Naive B cell (primary cell): Measurements from ENCODE around the gene ERC2. TPM values are rescaled to one million over a fixed set of nuclear protein-coding genes. Genes with fewer than 3 reads are reported as not detected.

Experiments used
- ATAC-seq, 2 donors: fragments of 150-1000 bp; cut with Tn5 transposase; 2 replicates each; pipeline ENCODE4 v1.10.0; 2021; ENCODE audit warnings: low read depth in 2 of 2, mild to moderate bottlenecking in 2 of 2, moderate library complexity in 2 of 2
- DNase-seq: peaks from one replicate; pipeline ENCODE4 v3.0.0; 2022
- H3K27ac Mint-ChIP-seq, 6 donors: one replicate each; pipeline ENCODE4 v1.8.0; 2020 to 2022; ENCODE audit warnings: mild to moderate bottlenecking in 6 of 6, mixed read lengths in 6 of 6, moderate library complexity in 5 of 6, inconsistent platforms in 2 of 6
- H3K27me3 Mint-ChIP-seq, 3 donors: one replicate each; pipeline ENCODE4 v1.8.0; 2021 to 2022; ENCODE audit warnings: mixed read lengths in 3 of 3, mild to moderate bottlenecking in 1 of 3
- H3K36me3 Mint-ChIP-seq, 2 donors: one replicate each; pipeline ENCODE4 v1.8.0; 2020 to 2022; ENCODE audit warnings: mixed read lengths in 2 of 2, inconsistent platforms in 1 of 2, mild to moderate bottlenecking in 1 of 2
- H3K4me1 Mint-ChIP-seq, 3 donors: one replicate each; pipeline ENCODE4 v1.8.0; 2020 to 2022; ENCODE audit warnings: mixed read lengths in 3 of 3, inconsistent platforms in 1 of 3, mild to moderate bottlenecking in 1 of 3, moderate library complexity in 1 of 3
- H3K4me3 Mint-ChIP-seq, 8 donors: one replicate each; pipeline ENCODE4 v1.8.0; 2020 to 2022; ENCODE audit warnings: mild to moderate bottlenecking in 8 of 8, mixed read lengths in 8 of 8, moderate library complexity in 8 of 8, inconsistent platforms in 2 of 8
- H3K9me3 Mint-ChIP-seq, 7 donors: one replicate each; pipeline ENCODE4 v1.8.0; 2020 to 2022; ENCODE audit warnings: mixed read lengths in 7 of 7, mild to moderate bottlenecking in 5 of 7, inconsistent platforms in 2 of 7, moderate library complexity in 1 of 7
- polyA plus RNA-seq, 6 donors: library from polyadenylated mRNA; unstranded; fragments of 300-500 nt; fragmentation: Illumina TruSeq; gene quantifications; one replicate each; pipeline ENCODE4 v1.2.3, GENCODE V29; 2021; ENCODE audit warnings: low read depth in 6 of 6

Gene ERC2
- polyA plus RNA-seq, 6 donors from 2014 or later: not detected

DNA sequence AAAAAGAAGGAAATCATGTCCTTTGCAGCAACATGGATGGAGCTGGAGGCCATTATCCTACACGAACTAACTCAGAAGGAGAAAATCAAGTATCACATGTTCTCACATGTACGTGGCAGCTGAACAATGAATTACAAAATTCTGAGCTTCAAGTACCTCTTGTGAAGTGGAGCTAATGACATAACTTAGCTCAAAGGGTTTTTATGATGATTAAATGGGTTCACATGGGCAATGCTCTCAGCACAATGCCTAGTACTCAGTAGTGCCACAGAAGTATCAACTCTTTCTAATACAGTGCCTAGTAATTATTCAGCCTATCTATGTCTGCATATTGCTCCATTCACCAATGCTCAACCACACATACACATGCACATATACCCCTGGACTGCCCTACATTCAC is 573.7 kb downstream of the ERC2 start:
- Mint-ChIP-seq H3K27ac (no peak overlapping the region), H3K4me1 (no peaks in the 10 kb centered on the region), H3K9me3 (peaks cover 0 to 6% (median 0%) of the 10 kb centered on the region in 7 donors), H3K36me3 (no peaks in the 10 kb centered on the region), H3K27me3 (no peaks in the 10 kb centered on the region), H3K4me3 (no peak overlapping the region)
- DNase-seq: no peak
- ATAC-seq: no peak

DNA sequence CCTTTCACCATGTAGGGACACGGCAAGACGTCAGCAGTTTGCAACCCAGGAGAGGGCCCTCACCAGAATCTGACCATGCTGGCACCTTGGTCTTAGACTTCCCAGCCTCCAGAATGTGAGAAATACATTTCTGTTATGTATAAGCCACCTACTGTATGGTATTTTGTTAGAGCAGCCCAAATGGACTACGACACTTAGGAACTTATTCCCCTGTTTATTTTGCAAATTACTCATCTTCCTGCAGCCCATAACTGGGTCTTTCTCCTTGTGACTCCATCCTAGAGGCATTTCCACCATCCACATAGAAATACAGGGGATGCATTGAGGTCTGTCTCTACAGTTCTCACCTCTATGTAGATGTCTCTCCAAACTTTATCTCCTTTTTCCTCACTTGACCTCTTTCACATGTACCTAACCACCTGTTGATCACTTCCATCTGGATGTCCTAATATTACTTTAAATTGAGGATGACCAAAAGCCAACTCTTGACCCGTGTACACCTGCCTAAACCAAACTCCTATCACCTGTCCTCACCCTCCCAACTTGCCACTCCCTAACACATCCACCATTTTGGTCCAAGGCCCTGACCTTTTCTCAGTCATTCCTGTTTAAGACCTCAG is 575.1 kb downstream of the ERC2 start:
- Mint-ChIP-seq H3K36me3 (no peaks in the 10 kb centered on the region), H3K4me1 (no peaks in the 10 kb centered on the region)
- no peak for ATAC-seq

DNA sequence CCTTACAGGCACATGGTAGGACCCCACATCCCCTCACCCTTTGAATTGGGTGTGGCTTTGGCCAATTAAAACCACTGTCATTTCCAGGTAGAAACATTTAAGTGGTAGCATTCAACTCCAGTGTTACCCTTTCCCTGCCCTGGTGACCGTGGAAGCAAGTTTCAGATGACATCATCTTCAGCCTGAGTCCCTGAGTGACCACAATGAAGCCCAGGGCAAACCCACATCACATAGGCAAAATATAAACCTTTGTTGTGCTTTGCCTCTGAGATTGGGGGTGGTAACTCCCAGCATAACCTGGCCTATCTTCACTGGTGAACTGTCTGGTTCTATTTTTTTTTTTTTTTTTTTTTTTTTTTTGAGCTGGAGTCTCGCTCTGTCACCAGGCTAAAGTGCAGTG is 577.2 kb downstream of the ERC2 start:
- ATAC-seq (no peak), DNase-seq (no peak)
- Mint-ChIP-seq H3K27ac (no peak overlapping the region), H3K27me3 (no peaks in the 10 kb centered on the region), H3K4me3 (no peak overlapping the region), H3K36me3 (no peaks in the 10 kb centered on the region), H3K4me1 (no peaks in the 10 kb centered on the region), H3K9me3 (peaks cover 0 to 8% (median 0%) of the 10 kb centered on the region in 7 donors)

More for the DNA sequence above, 575.1 kb downstream of the ERC2 start:
- Mint-ChIP-seq H3K27me3 (no peaks in the 10 kb centered on the region), H3K27ac (no peak overlapping the region), H3K9me3 (peaks cover 0 to 6% (median 3%) of the 10 kb centered on the region in 7 donors), H3K4me3 (no peak overlapping the region)
- no peak for DNase-seq

DNA sequence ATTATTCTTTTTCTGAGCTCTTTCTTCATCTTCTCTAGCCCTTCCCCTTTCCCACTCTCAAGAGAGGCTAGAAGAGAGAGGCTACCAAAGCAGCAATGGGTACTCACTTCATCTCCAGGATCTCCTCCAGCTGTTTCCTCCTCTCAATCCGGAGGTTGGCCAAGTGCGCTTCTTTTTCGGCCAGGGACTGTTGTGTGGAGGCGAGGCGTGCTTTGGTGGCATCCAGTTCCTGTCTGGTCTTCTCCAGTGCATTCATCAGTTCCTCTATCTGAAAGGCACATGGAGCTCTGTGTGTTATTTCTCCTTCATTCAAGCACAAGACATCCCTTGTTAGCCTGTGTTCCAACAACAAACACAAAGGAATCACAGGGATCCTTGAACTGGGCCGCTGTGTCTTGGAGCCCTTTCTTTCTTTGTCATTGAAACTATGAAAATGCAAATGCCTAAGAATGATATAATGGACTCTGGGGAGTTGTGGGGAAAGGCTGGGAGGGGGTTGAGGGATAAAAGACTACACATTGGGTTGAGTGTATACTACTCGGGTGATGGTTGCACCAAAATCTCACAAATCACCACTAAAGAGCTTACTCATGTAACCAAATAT is 579.9 kb downstream of the ERC2 start:
- no peaks in the 10 kb centered on the region for H3K4me1 Mint-ChIP-seq

DNA sequence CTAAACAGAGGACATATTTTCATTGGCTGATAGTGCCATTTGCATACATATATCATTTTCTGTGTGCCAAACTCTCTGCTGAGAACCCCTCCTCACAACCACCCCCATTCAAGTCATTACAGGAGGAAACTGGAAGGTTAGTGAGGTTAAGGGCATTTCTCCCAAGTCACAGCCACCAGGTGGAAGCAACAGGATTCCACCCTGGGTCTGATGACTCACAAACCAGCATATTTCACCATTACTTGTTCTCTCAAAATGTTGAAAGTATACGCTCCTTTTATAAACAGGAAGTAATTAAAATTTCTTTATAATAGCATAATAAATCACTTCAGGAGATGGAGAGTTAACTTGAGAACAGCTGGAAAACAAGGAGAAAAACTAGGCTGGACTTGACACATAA is 582.5 kb downstream of the ERC2 start:
- no peak for ATAC-seq
- no peak for DNase-seq
- H3K9me3 Mint-ChIP-seq: peaks cover 0 to 8% (median 0%) of the 10 kb centered on the region in 7 donors

More for the DNA sequence above, 579.9 kb downstream of the ERC2 start:
- ATAC-seq (no peak), DNase-seq (no peak)
- Mint-ChIP-seq H3K36me3 (no peaks in the 10 kb centered on the region), H3K9me3 (peaks cover 0 to 8% (median 0%) of the 10 kb centered on the region in 7 donors), H3K4me3 (no peak overlapping the region), H3K27ac (no peak overlapping the region), H3K27me3 (no peaks in the 10 kb centered on the region)

DNA sequence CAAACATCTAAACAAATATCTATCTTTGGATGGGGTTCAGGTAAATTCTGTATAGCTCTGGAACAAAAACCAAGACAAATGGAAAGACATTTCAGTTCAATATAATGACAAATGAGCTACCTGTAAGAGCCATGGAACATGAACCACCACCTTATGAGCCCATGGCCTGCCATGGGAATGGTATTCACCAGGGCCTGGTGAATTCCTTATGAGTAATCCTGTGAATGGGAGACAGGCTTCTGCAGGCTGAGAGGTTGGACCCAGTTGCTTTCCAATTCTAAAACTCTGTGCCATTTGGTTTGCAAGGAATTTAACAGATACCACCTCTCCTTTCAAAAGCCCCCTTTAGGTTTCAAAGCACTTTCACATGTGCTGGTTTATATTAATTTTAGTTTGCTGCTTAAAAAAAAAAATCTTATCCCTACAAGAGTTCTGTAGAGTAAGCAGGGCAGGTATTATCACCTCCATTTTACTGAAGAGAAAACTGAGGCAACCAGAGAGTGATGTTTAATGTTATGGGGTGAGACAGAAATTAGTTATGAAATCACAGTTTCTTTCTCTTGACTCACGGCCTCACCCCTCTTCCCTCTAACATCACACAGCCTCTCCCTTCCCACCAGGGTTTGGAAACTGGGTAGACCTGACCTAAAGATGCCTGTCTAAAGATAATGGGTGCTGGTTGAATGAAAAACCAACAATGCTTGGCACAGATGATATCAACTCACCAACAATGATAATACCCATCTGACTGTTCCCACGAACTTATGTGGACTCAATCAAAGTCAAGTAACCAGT is 583.6 kb downstream of the ERC2 start:
- Mint-ChIP-seq H3K4me1 (no peaks in the 10 kb centered on the region), H3K36me3 (no peaks in the 10 kb centered on the region), H3K27me3 (no peaks in the 10 kb centered on the region), H3K4me3 (no peak overlapping the region), H3K9me3 (peaks cover 0 to 8% (median 0%) of the 10 kb centered on the region in 7 donors), H3K27ac (no peak overlapping the region)
- ATAC-seq (no peak), DNase-seq (no peak)

More for the DNA sequence above, 582.5 kb downstream of the ERC2 start:
- Mint-ChIP-seq H3K36me3 (no peaks in the 10 kb centered on the region), H3K27me3 (no peaks in the 10 kb centered on the region), H3K4me1 (no peaks in the 10 kb centered on the region), H3K27ac (no peak overlapping the region), H3K4me3 (no peak overlapping the region)

DNA sequence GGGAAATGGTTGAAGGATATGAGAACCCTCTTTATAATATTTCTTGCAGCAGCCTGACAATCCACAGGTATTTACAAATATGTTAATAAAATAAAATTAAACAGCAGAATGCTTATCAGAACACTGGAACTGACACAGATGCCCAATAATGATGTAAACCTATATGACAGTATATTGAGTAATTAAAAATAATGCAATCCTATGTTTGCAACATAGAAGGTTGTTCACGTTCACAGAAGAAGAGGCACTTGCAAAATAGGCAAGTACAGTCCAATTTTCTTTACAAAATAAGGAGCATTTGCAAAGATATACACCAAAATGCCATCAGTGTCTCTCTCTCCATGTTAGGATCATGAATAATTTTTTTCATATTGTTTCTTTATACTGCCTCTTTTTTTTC is 584.2 kb downstream of the ERC2 start:
- no peaks in the 10 kb centered on the region for H3K4me1 Mint-ChIP-seq
- no peaks in the 10 kb centered on the region for H3K27me3 Mint-ChIP-seq
- DNase-seq: no peak
- no peak for ATAC-seq
- H3K36me3 Mint-ChIP-seq: no peaks in the 10 kb centered on the region
- H3K4me3 Mint-ChIP-seq: no peak overlapping the region
- no peak overlapping the region for H3K27ac Mint-ChIP-seq
- peaks cover 0 to 8% (median 0%) of the 10 kb centered on the region in 7 donors for H3K9me3 Mint-ChIP-seq

DNA sequence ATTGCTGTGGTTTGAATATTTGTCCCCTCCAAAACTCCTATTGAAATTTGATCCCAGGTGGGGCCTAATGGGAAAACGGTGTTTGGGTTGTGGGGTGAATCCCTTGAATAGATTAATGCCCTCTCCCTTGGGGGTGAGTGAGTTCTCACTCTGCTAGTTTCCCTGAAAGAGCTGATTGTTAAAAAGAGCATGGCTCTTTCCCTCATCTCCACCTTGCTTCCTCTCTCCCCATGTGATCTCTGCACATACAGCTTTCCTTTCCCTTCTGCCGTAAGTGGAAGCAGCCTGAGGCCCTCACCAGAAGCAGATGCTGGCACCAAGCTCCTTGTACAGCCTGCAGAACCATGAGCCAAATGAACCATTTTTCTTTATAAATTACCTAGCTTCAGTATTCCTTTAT is 586.3 kb downstream of the ERC2 start:
- Mint-ChIP-seq H3K9me3 (peaks cover 0 to 3% (median 0%) of the 10 kb centered on the region in 7 donors), H3K36me3 (no peaks in the 10 kb centered on the region), H3K4me1 (no peaks in the 10 kb centered on the region), H3K4me3 (no peak overlapping the region), H3K27ac (no peak overlapping the region), H3K27me3 (no peaks in the 10 kb centered on the region)
- ATAC-seq (no peak), DNase-seq (no peak)

DNA sequence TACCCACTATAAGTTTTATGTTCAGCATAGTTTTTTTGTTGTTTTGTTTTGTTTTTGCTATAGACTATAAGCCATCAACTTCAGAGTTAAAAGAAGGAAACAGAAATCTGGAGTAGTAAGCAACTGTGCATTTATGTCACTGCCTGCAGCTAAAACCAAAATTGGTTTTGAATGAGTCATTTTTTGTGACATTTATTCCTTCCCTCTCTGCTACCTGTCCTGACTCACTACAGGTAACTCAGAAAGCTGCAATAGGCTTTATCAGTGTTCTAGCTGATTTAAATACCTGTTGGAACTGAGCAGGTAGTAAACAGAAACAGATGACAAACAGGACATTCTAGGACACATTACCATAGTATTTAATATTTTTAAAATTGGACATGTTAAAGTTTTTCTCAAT is 587.9 kb downstream of the ERC2 start:
- no peak overlapping the region for H3K4me3 Mint-ChIP-seq
- ATAC-seq (no peak), DNase-seq (no peak)
- H3K36me3 Mint-ChIP-seq: no peaks in the 10 kb centered on the region
- no peaks in the 10 kb centered on the region for H3K27me3 Mint-ChIP-seq
- H3K27ac Mint-ChIP-seq: no peak overlapping the region
- H3K9me3 Mint-ChIP-seq: peaks cover 0 to 6% (median 0%) of the 10 kb centered on the region in 7 donors
- no peaks in the 10 kb centered on the region for H3K4me1 Mint-ChIP-seq

DNA sequence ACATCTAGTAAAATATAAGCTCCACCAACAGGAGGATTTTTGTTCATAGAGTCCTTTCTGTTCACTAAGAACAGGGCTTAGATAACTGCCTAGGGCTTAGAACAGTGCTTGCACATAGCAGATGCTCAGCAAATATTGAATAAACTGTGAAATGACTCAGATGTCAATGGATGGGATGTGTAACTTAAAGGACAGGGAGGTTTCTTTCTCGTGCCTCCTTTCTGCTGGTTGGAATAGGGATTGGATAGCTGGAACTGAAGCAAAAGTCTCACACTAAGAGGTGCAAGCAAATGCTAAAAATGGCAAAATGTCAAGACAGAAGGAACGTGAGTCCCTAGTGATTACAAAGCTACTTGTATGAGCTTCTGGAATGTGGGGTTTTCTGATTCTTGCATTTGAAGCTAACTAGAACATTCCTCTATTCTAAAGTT is 588.4 kb downstream of the ERC2 start:
- Mint-ChIP-seq H3K9me3 (peaks cover 0 to 4% (median 0%) of the 10 kb centered on the region in 7 donors), H3K27ac (no peak overlapping the region), H3K27me3 (no peaks in the 10 kb centered on the region), H3K4me1 (no peaks in the 10 kb centered on the region), H3K36me3 (no peaks in the 10 kb centered on the region), H3K4me3 (no peak overlapping the region)
- no peak for DNase-seq
- ATAC-seq: no peak

DNA sequence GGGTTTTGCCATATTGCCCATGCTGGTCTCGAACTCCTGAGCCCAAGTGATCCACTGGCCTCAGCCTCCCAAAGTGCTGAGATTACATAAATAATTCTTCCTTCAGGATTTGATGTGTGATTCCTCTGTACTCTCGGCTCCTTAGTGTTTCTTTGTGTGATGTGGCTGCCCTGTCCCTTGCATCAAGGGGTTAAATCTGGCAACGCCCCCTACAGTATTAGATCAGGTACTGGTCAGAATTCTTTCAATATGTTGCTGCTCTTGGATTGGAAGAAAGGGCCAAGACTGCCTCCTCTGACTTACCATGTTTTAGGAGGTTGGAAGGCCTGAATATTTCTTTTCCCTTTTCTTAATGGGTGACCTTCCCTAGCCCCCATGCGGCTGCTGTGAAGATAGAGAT is 590.6 kb downstream of the ERC2 start:
- Mint-ChIP-seq H3K4me3 (no peak overlapping the region), H3K27ac (no peak overlapping the region), H3K4me1 (no peaks in the 10 kb centered on the region), H3K36me3 (no peaks in the 10 kb centered on the region), H3K9me3 (peaks cover 0 to 3% (median 0%) of the 10 kb centered on the region in 7 donors), H3K27me3 (no peaks in the 10 kb centered on the region)
- DNase-seq (no peak), ATAC-seq (no peak)

DNA sequence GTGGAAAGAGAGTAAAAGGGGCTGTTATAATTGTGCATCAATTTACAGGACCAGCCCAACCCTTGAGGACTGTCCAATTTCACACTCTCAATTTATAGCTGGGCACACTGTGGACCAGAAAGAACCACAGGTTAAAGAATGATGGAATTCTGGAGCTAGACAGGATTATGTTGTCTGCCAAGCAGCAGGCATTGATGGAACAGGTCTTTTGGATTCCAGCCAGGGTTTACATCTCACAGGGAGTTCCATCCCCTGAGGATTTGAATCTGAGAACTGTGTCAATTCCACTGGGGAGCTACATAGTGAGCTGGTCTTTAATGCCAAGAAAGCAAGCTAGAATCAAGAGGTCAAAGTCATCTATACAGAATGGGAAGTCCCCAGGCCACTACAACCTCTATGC is 591.7 kb downstream of the ERC2 start:
- H3K27me3 Mint-ChIP-seq: no peaks in the 10 kb centered on the region
- H3K36me3 Mint-ChIP-seq: no peaks in the 10 kb centered on the region
- DNase-seq (no peak), ATAC-seq (no peak)
- no peak overlapping the region for H3K4me3 Mint-ChIP-seq
- peaks cover 0 to 6% (median 0%) of the 10 kb centered on the region in 7 donors for H3K9me3 Mint-ChIP-seq
- H3K4me1 Mint-ChIP-seq: no peaks in the 10 kb centered on the region
- no peak overlapping the region for H3K27ac Mint-ChIP-seq

DNA sequence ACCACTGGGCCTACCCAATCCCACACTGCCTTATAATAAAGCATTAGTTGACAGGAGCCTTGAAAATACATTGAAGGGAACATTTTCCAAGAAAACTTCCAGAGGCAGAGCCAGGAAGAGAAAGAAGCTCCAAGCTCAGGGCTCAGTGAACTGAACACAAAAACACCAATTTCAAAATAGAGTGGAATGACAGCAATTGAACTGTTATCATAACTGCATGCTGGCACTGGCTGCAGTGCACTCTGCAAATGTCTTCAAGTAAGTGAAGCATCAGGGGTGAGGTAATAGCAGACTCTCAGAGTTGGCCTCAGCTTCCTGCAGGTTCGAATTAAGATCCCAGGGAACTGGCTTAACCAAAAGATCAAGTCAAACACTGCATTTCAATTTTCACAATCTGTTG is 593.2 kb downstream of the ERC2 start:
- Mint-ChIP-seq H3K27me3 (no peaks in the 10 kb centered on the region), H3K4me1 (no peaks in the 10 kb centered on the region), H3K4me3 (no peak overlapping the region), H3K9me3 (peaks cover 0 to 6% (median 0%) of the 10 kb centered on the region in 7 donors), H3K27ac (no peak overlapping the region), H3K36me3 (no peaks in the 10 kb centered on the region)
- no peak for DNase-seq
- no peak for ATAC-seq
